Peyer's patch (tissue), 4 donors: ENCODE results near the gene EIF4G1.

Experiments used
- POLR2A ChIP-seq, 2 donors: fragments of 450-650 bp; IDR thresholded peaks; one replicate each; pipeline ENCODE4 v1.5.1; 2017; ENCODE audit warnings: antibody characterized with exemption in 2 of 2, mild to moderate bottlenecking in 2 of 2, moderate library complexity in 2 of 2
- TF ChIP-seq, protein P1 (sequence below), 6 experiments: fragments of 450-650 bp in 4 of 6; fragments of 200-600 bp in 2 of 6; sonication (generic) in 1 of 6; IDR thresholded peaks; one replicate each; pipeline ENCODE4 v1.5.1; 2017 to 2019; ENCODE audit warnings: antibody characterized with exemption in 6 of 6, mild to moderate bottlenecking in 3 of 6, moderate library complexity in 1 of 6

DNA sequence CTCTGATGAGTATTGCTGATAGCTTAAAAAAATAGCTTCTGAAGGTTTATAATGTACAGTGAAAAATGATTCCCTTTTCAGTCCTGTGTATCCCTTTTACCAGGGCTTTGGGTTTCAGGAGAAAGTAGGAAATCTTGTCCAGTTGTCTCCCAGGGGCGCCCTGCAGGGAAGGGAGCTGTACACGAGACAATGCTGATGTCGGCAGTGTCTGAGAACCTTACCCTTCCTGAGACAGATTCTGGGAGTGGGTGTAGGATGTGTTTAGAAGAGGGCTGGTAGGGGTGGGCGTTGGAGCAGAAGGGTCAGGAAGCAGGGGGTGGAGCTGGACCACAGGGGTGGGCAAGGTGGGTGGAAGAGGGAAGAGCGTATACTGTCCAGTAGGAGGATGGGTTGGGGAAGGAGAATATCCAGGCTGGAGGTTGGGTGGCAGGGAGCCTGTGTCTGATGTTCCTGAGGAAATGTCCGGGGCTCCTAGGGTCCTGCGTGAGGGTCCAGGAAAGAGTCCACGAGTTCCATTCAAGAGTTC, 58.0 kb downstream of the EIF4G1 start:
- no peak for TF ChIP-seq POLR2A (IDR thresholded peaks at IDR 0.05)
- TF ChIP-seq, protein P1, sequence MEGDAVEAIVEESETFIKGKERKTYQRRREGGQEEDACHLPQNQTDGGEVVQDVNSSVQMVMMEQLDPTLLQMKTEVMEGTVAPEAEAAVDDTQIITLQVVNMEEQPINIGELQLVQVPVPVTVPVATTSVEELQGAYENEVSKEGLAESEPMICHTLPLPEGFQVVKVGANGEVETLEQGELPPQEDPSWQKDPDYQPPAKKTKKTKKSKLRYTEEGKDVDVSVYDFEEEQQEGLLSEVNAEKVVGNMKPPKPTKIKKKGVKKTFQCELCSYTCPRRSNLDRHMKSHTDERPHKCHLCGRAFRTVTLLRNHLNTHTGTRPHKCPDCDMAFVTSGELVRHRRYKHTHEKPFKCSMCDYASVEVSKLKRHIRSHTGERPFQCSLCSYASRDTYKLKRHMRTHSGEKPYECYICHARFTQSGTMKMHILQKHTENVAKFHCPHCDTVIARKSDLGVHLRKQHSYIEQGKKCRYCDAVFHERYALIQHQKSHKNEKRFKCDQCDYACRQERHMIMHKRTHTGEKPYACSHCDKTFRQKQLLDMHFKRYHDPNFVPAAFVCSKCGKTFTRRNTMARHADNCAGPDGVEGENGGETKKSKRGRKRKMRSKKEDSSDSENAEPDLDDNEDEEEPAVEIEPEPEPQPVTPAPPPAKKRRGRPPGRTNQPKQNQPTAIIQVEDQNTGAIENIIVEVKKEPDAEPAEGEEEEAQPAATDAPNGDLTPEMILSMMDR (IDR thresholded peaks at IDR 0.05): no peak
